ENCODE measurements around the gene CCDC81.
"Not testable (repeated sequence)": the region's sequence is repeated elsewhere in the genome, so short reads cannot be mapped to it uniquely, and the experiment has no call there.

The CCDC81 gene

GRCh38 chr11:86374586-86374985 is at the start of gene CCDC81:
TSS of gene CCDC81 (plus strand) at chr11:86374887. CDS start at chr11:86375164, 277 bp downstream.
- DNase-seq (ENCODE audit: low spot score), result no peak

GRCh38 chr11:86335131-86335767 is 39.4 kb upstream of the CCDC81 start:
- no peak for DNase-seq (ENCODE audit: low spot score)

DNA sequence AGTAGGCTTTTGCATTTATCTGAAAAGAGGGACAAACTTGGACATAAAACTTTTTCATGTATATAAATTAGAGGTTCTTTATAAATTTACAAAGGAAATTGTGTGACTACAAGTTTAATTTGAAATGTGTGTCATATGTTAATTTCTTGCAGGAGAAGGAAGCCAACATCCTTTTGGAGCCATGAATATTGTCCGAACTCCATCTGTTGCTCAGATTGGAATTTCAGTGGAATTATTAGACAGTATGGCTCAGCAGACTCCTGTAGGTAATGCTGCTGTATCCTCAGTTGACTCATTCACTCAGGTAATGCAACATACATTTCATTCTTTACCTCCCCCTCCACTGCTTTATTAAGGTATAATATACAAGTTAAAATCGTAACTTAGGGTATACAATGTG is 37.5 kb upstream of the CCDC81 start:
- DNase-seq (ENCODE audit: low spot score), result no peak

DNA sequence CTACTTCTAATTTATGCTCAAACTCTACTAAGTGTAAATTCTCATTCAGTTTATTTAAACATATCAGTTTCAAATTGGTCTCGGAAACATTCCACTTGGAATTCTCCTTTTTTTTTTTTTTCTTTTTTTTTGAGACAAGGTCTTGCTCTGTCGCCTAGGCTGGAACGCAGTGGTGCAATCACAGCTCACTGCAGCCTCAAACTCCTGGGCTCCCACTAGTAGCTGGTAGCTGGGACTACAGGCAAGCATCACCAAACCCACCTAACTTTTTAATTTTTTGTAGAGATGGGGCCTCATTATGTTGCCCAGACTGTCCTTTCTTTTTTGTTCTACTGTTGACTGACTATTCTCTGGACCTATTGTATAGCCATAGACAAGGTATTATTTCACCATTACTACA is 33.3 kb upstream of the CCDC81 start:
- no peak for DNase-seq (ENCODE audit: low spot score)

DNA sequence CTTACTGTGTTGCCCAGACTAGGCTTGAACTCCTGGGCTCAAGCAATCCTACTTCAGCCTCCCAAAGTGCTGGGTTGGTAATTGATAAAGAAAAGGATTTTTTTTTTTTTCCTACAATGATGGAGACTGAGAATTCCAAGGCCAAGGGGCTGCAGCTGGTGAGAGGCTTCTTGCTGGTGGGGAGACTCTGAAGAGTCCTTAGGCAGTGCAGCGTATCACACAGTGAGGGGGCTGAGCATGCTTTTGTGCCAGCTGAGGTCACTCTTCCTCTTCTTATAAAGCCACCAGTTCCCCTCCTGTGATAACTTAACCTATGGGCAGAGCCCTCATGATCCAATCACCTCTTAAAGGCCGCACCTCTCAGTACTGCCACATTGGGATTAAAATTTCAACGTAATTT is 28.2 kb upstream of the CCDC81 start:
- no peak for DNase-seq (ENCODE audit: low spot score)

DNA sequence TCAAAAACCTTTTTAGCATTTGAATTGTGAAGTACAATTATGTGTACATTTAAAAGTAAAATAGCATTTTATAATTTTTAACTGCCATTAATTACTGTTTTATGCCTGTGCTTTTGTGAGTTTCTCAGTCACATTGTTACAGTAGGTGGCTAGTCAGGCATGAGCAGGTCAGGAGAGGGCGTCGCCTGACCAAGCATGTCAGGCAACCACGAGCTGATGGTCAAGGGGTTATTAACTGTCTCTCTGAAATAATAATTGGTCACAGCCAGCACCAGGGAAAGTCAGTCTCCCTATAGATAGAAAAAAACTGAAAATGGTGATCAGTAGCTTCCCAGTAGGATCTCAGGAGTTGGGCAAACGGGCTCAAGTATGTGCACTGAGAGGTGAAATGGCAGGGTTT is 19.4 kb upstream of the CCDC81 start:
- DNase-seq (ENCODE audit: low spot score), result no peak

- DNase-seq (ENCODE audit: low spot score), result not testable (repeated sequence)
Observed at GRCh38 chr11:86357412-86357811, 17.3 kb upstream of the CCDC81 start.

GRCh38 chr11:86358720-86359119 is 16.0 kb upstream of the CCDC81 start:
- DNase-seq (ENCODE audit: low spot score), result no peak

DNA sequence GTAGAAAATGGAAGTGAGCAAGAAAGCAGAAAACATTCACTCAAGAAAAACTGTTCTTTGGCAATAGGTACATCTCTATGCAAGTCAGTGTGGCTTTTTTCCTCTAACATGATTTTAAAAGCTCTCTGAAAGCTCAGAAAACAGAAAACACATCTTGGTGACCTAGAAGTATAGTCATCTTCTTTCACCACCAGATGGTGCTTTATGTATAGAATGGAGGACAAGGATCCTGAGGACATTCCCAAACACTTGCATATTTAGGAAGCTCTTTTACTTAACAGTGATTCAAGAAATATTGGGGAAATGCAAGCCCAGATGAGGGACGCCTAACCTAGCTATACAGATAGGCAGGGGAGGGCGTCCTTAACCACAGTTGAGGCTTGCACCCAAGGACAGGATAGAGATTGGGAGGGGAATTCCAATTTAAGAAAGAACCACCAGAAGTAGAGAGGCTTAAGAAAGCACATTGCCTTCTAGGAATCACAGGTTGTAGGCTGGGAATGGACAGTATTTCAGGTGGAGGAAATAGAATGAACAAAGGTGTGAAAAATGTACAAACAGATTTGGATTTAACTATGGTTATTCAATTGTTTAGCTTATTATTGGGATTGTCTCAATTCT is 13.8 kb upstream of the CCDC81 start:
- peak; percentile 44 for DNase-seq (ENCODE audit: low spot score)

GRCh38 chr11:86363424-86363823 is 11.3 kb upstream of the CCDC81 start:
- no peak for DNase-seq (ENCODE audit: low spot score)

DNA sequence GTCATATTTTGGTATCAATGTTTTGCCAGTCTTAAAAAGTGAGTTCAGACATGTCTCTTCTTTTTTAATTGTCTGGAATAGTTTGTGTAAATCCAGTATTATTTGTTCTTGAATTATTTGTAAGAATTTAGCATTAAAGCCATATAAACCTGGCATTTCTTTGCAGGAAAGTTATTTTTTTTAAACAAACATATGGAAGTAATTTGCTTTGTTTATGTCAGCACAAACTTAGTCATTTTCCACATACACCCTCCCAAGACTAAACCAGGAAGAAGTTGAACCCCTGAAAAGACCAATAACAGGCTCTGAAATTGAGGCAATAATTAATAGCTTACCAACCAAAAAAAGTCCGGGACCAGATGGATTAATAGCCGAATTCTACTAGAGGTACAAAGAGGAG is 9.1 kb upstream of the CCDC81 start:
- DNase-seq (ENCODE audit: low spot score), result no peak

DNA sequence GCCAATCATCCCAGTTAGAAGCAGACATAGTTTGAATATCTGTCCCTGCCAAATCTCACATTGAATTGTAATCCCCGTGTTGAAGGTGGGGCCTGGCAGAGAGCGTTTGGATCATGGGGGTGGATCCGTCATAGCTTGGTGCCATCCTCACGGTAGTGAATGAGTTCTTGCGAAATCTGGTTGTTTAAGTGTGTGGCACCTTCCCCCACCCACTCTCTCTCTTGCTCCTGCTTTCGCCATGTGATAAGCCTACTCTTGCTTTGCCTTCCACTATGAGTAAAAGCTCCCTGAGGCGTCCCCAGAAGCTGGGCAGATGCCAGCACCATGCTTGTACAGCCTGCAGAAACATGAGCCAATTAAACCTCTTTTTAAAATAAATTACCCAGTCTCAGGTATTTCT is 5.0 kb upstream of the CCDC81 start:
- DNase-seq (ENCODE audit: low spot score), result no peak

- no peak for DNase-seq (ENCODE audit: low spot score)
Observed at GRCh38 chr11:86370171-86370570, 4.5 kb upstream of the CCDC81 start.

- no peak for DNase-seq (ENCODE audit: low spot score)
Observed at GRCh38 chr11:86370922-86371594, 3.6 kb upstream of the CCDC81 start.

DNA sequence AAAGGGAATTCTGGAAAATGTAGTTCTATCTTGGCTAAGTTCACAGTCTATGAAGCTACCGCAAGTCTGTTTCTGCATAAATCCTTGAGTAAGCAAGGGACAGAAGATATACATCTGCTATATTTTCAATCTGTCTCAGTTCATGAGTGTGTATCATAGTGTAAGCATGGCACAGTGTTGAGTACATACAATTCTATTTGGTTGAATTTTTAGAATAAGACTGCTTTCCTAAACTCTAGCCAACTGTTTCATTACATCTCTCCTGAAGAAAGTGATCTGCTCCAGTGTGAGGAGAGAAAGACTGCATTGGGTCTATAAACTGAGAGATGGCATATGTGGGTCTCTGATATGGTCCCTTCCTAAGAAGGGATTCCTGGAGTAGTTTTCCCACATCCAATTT is 2.6 kb upstream of the CCDC81 start:
- DNase-seq (ENCODE audit: low spot score), result no peak

DNA sequence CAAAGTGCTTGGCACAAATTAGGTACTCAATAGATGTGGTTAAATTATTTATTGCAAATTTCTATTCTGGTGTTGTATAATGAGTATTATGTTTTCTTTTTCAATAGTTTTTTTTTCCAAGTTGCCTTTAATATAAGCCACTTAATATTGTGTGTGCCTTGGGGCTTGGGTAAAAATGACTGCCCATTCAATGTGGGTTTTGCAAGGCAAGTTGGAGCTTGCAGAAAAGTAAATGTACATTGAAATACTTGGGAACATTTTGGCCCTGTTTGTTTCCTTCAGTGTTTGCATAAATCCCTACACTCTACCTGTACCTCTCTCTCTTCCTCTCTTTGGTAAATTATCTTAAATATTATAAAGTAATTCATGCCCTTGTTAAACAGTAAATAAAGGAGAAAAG is 2.1 kb upstream of the CCDC81 start:
- no peak for DNase-seq (ENCODE audit: low spot score)

- no peak for DNase-seq (ENCODE audit: low spot score)
Observed at GRCh38 chr11:86374069-86374468, 618 bp upstream of the CCDC81 start.

DNA sequence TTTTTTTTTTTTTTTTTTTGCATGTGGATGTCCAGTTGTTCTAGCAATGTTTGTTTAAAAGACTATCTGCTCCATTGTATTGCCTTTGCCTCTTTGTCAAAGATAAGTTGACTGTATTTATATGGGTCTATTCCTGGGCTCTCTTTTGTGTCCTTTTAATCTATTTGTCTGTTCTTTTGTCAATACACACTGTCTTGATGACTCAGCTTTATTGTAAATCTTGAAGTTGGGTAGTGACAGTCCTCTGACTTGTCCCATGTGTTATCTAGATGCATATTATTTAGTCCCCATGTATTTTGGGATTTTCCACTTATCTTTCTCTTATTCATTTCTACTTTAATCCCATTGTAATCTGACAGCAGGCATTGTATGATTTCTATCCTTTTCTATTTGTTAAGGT is 3.3 kb downstream of the CCDC81 start:
- no peak for DNase-seq (ENCODE audit: low spot score)

DNA sequence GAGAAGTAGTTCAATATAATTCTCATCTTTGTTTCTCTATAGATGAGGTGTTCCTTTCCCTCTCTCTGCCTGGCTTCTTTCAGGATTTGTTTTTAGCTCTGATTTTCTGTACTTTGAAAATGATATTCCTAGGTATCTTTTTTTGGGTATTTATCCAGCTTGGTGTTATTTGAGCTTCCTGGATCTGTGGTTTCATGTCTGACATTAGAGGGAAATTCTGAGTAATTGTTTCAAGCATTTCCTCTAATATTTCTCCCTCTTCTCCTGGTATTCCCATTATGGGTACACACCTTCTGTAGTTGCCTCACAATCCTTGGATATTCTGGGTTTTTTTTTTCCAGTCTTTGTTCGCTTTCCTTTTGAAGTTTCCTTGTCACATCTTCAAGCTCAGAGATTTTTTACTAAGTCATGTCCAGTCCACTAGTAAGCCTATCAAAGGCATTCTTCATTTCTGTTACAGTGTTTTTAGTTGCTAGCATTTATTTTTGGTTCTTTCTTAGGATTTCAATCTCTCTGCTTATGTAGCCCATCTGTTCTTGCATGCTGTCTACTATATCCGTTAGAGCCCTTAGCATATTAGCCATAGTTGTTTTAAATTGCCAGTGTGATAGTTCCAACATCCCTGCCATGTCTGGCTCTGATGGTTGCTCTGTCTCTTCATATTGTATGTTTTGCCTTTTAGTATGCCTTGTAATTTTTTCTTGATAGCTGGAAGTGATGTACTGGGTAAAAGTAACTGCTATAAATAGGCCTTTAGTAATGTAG is 5.8 kb downstream of the CCDC81 start:
- no peak for DNase-seq (ENCODE audit: low spot score)

GRCh38 chr11:86383041-86383955 is 8.6 kb downstream of the CCDC81 start:
- DNase-seq (ENCODE audit: low spot score), result no peak

GRCh38 chr11:86386283-86386682 is 11.6 kb downstream of the CCDC81 start:
- no peak for DNase-seq (ENCODE audit: low spot score)

GRCh38 chr11:86386746-86387145 is 12.1 kb downstream of the CCDC81 start:
- no peak for DNase-seq (ENCODE audit: low spot score)
